Endothelial cell of umbilical vein (primary cell): ENCODE measurements around the gene PKN1. TPM values are rescaled to one million over a fixed set of nuclear protein-coding genes. Genes with fewer than 3 reads are reported as not detected.

Source experiments
- BruUV-seq: library from RNA; stranded (reverse); fragments of 400-500 nt; replicated peaks from 2 replicates; lab custom pipeline; 2021; lab: Mats Ljungman, UMichigan
- CTCF ChIA-PET: fragments of 300-600, 350-600 bp; sonication (Branson Sonifier 250); formaldehyde crosslinking; loops from one replicate; lab custom pipeline; 2021; ENCODE audit warnings: antibody characterized with exemption, inconsistent platforms; lab: Charles Lee
- POLR2A ChIA-PET: fragments of 300-600, 350-600 bp; sonication (Branson Sonifier 250); formaldehyde crosslinking; loops from one replicate; lab custom pipeline; 2021; ENCODE audit warnings: antibody characterized with exemption, inconsistent platforms; lab: Charles Lee
- DNase-seq: peaks from one replicate; pipeline ENCODE4 v3.0.0-alpha.2; 2011; ENCODE audit warnings: low read depth, low spot score
- FAIRE-seq: peaks from 2 replicates; lab custom pipeline; 2011; peaks lifted over from hg19 to GRCh38; lab: Jason Lieb, UNC
- H2AFZ ChIP-seq: 2 replicates; pipeline ENCODE4 v1.6.0; 2012; ENCODE audit warnings: low read depth, low read length, control low read depth, inconsistent platforms
- H3K27ac ChIP-seq: 2 replicates; pipeline ENCODE4 v1.5.1; 2011; ENCODE audit warnings: low read depth, mild to moderate bottlenecking, control low read depth, low read length, moderate library complexity; ENCODE audit not compliant: insufficient read depth
- H3K27me3 ChIP-seq, 2 experiments: 2 replicates each; pipeline versions ENCODE4 v1.6.0 to v1.6.1; 2011; ENCODE audit warnings: low read length in 2 of 2, mixed read lengths in 1 of 2; ENCODE audit not compliant: control insufficient read depth in 2 of 2, insufficient read depth in 2 of 2
- H3K36me3 ChIP-seq, 2 experiments: 2 replicates in 1 of 2; 3 replicates in 1 of 2; pipeline ENCODE4 v1.5.1; 2011; ENCODE audit warnings: low read length in 2 of 2, mild to moderate bottlenecking in 1 of 2, moderate library complexity in 1 of 2; ENCODE audit not compliant: control insufficient read depth in 2 of 2, insufficient read depth in 2 of 2; ENCODE audit errors: extremely low read depth in 1 of 2
- H3K4me1 ChIP-seq: 3 replicates; pipeline ENCODE4 v1.5.1; 2011; ENCODE audit warnings: mild to moderate bottlenecking, low read length; ENCODE audit not compliant: control insufficient read depth, insufficient read depth; ENCODE audit errors: extremely low read depth
- H3K4me2 ChIP-seq: 2 replicates; pipeline ENCODE4 v1.6.1; 2011; ENCODE audit warnings: low read length, control low read depth, mixed read lengths; ENCODE audit not compliant: insufficient read depth
- H3K4me3 ChIP-seq, 3 experiments: fragments of 200-600 bp in 1 of 3; sonication (generic), shearing (Covaris generic) in 1 of 3; replicated peaks in 1 of 3; 2 replicates each; pipeline ENCODE4 v1.5.1; 2011 to 2016; ENCODE audit warnings: control low read depth in 3 of 3, low read length in 3 of 3, mild to moderate bottlenecking in 2 of 3, inconsistent platforms in 1 of 3, low read depth in 1 of 3, moderate library complexity in 1 of 3; ENCODE audit not compliant: insufficient read depth in 1 of 3
- H3K79me2 ChIP-seq: 2 replicates; pipeline ENCODE4 v1.6.0; 2012; ENCODE audit warnings: low read length, inconsistent platforms; ENCODE audit not compliant: control insufficient read depth, insufficient read depth
- H3K9ac ChIP-seq: replicated peaks from 2 replicates; pipeline ENCODE3; 2011; ENCODE audit warnings: low read length, control low read depth; ENCODE audit not compliant: insufficient read depth; ENCODE audit errors: extremely low read depth
- H3K9me1 ChIP-seq: replicated peaks from 3 replicates; pipeline ENCODE4 v1.6.0; 2011; ENCODE audit warnings: mild to moderate bottlenecking, low read length; ENCODE audit not compliant: control insufficient read depth, insufficient read depth; ENCODE audit errors: extremely low read depth
- H3K9me3 ChIP-seq: replicated peaks from 2 replicates; pipeline ENCODE4 v1.5.1; 2012; ENCODE audit warnings: low read length, inconsistent platforms; ENCODE audit not compliant: control insufficient read depth, insufficient read depth
- H4K20me1 ChIP-seq: replicated peaks from 2 replicates; pipeline ENCODE3; 2011; ENCODE audit warnings: mild to moderate bottlenecking, low read length; ENCODE audit not compliant: control insufficient read depth, insufficient read depth; ENCODE audit errors: extremely low read depth
- CTCF ChIP-seq, 2 donors: IDR thresholded peaks; 1 replicate in 1 of 2; 2 replicates in 1 of 2; pipeline ENCODE4 v1.5.1; 2011; ENCODE audit warnings: low read length in 2 of 2, mild to moderate bottlenecking in 2 of 2, moderate library complexity in 2 of 2, control low read depth in 1 of 2, inconsistent platforms in 1 of 2, low read depth in 1 of 2; ENCODE audit not compliant: insufficient read depth in 1 of 2; ENCODE audit errors: extremely low read depth in 1 of 2
- EZH2 ChIP-seq: IDR thresholded peaks from 2 replicates; pipeline ENCODE4 v1.6.1; 2012; ENCODE audit warnings: borderline replicate concordance, low read depth, mild to moderate bottlenecking, moderate library complexity, low read length, inconsistent platforms; ENCODE audit not compliant: severe bottlenecking
- FOS ChIP-seq: IDR thresholded peaks from 2 replicates; pipeline ENCODE4 v1.6.1; 2011; ENCODE audit warnings: mild to moderate bottlenecking, low read length, moderate library complexity, borderline replicate concordance; ENCODE audit not compliant: insufficient read depth
- GATA2 ChIP-seq: IDR thresholded peaks from 2 replicates; pipeline ENCODE4 v1.7.0; 2011; ENCODE audit warnings: low read depth, mild to moderate bottlenecking, moderate library complexity, mixed read lengths, low read length; ENCODE audit not compliant: insufficient read length, insufficient read depth
- JUN ChIP-seq: IDR thresholded peaks from 2 replicates; pipeline ENCODE4 v1.6.1; 2011; ENCODE audit warnings: borderline replicate concordance, low read depth; ENCODE audit not compliant: insufficient read length, insufficient read depth
- MAX ChIP-seq: IDR thresholded peaks from 2 replicates; pipeline ENCODE4 v1.6.1; 2011; ENCODE audit not compliant: insufficient read depth, insufficient read length
- MYC ChIP-seq: IDR thresholded peaks from one replicate; pipeline ENCODE4 v1.6.1; 2011; ENCODE audit warnings: mild to moderate bottlenecking, low read depth, low read length
- POLR2A ChIP-seq: IDR thresholded peaks from 2 replicates; pipeline ENCODE4 v1.6.1; 2012; ENCODE audit warnings: low read depth, mild to moderate bottlenecking, control low read depth, low read length
- POLR2AphosphoS5 ChIP-seq: IDR thresholded peaks from 2 replicates; pipeline ENCODE4 v1.6.1; 2012; ENCODE audit warnings: low read depth, mild to moderate bottlenecking, control low read depth, low read length, moderate library complexity; ENCODE audit not compliant: insufficient read depth
- dilution Hi-C: fragments of 300-500 bp; cut with MboI; formaldehyde crosslinking; loops from one replicate; pipeline ENCODE4 v1.15.0; 2019; ENCODE audit warnings: low sequenced_read_pairs; ENCODE audit not compliant: extremely low pct_ligation_motif_present
- intact Hi-C: fragments of 100-400 bp; cut with micrococcal nuclease; formaldehyde crosslinking; loops from one replicate; pipeline ENCODE4 v1.10.0; 2022
- polyA plus RNA-seq, 4 experiments: library from polyadenylated mRNA; depleted of rRNA in 3 of 4; stranded (reverse) in 3 of 4; unstranded in 1 of 4; fragments of >200 nt; gene quantifications; 2 replicates each; pipeline versions ENCODE4 v1.2.1 to v1.2.3, GENCODE V29; 2011 to 2012; ENCODE audit warnings: missing spikeins in 1 of 4
- total RNA-seq: library from RNA; stranded (reverse); gene quantifications from 2 replicates; pipeline ENCODE4 v1.2.3, GENCODE V29; 2021

Gene PKN1
- total and polyA plus RNA-seq, 2 donors (not counting 3 experiments of a cell fraction or from before 2014, with no cell fraction given) = 148 to 302 TPM

- FAIRE-seq = no peak
- Histone ChIP-seq H3K79me2 (no peaks in the 10 kb centered on the region), H3K4me3 (no peak overlapping the region), H3K4me2 (no peak overlapping the region), H3K27ac (no peak overlapping the region), H3K27me3 (no peaks in the 10 kb centered on the region), H3K9ac (no peak overlapping the region), H3K36me3 (peaks cover 3 to 19% of the 10 kb centered on the region in 2 experiments), H3K4me1 (no peaks in the 10 kb centered on the region), H3K9me3 (no peaks in the 10 kb centered on the region), H3K9me1 (no peaks in the 10 kb centered on the region), H4K20me1 (no peaks in the 10 kb centered on the region), H2AFZ (no peak overlapping the region)
- DNase-seq = no peak
- dilution Hi-C loops (no loop called here), intact Hi-C loops (no loop called here)
- TF ChIP-seq EZH2 (no peak), FOS (no peak), CTCF (IDR thresholded peaks at IDR 0.05; ENCODE audit: extremely low read depth in 1 of 2, insufficient read depth in 1 of 2, low read depth in 1 of 2, low read length in 2 of 2) (no peak), MYC (no peak), POLR2A (no peak), MAX (no peak), POLR2AphosphoS5 (no peak), GATA2 (no peak), JUN (no peak)
- no TSS peak for BruUV-seq
- ChIA-PET POLR2A (no interaction called here), CTCF (interaction anchor here (0.8 kb wide), 1 partner anchor 50 kb away, joined by 3 read pairs; no protein-coding TSS in a partner anchor)
Observed at GRCh38 chr19:14482172-14482941, 49.3 kb downstream of the PKN1 start.
